H9 (cell line): ENCODE results near the gene TEX11. TPM values are rescaled to one million over a fixed set of nuclear protein-coding genes. Genes with fewer than 3 reads are reported as not detected.
A peak's percentile ranks its signal among the peaks of the same experiment; 100 is the strongest.

ENCODE experiments used
- DNase-seq: peaks from one replicate; pipeline ENCODE4 v3.0.0-alpha.2; 2017
- H2AFZ ChIP-seq: one replicate; pipeline ENCODE4 v1.6.1; 2013; ENCODE audit warnings: mild to moderate bottlenecking, low read length, control low read depth, moderate library complexity
- H2AK5ac ChIP-seq: 2 replicates; pipeline ENCODE4 v1.6.1; 2013; ENCODE audit warnings: low read length, control low read depth, mixed read lengths; ENCODE audit not compliant: insufficient read length
- H2BK120ac ChIP-seq: one replicate; pipeline ENCODE4 v1.6.1; 2013; ENCODE audit warnings: low read depth, mild to moderate bottlenecking, low read length, control low read depth, inconsistent platforms; ENCODE audit not compliant: poor library complexity, severe bottlenecking
- H2BK12ac ChIP-seq: 2 replicates; pipeline ENCODE4 v1.6.1; 2013; ENCODE audit warnings: low read length, control low read depth, mixed read lengths, low read depth; ENCODE audit not compliant: insufficient read length
- H2BK15ac ChIP-seq: 2 replicates; pipeline ENCODE4 v1.6.1; 2013; ENCODE audit warnings: low read depth, low read length, control low read depth
- H2BK20ac ChIP-seq: one replicate; pipeline ENCODE4 v1.6.1; 2013; ENCODE audit warnings: low read depth, mild to moderate bottlenecking, low read length, control low read depth, inconsistent platforms; ENCODE audit not compliant: poor library complexity, severe bottlenecking
- H2BK5ac ChIP-seq: 2 replicates; pipeline ENCODE4 v1.6.1; 2013; ENCODE audit warnings: low read length, control low read depth, mixed read lengths; ENCODE audit not compliant: insufficient read length
- H3K14ac ChIP-seq: 2 replicates; pipeline ENCODE4 v1.6.1; 2013; ENCODE audit warnings: low read length, control low read depth; ENCODE audit not compliant: insufficient read depth
- H3K18ac ChIP-seq: 2 replicates; pipeline ENCODE4 v1.6.1; 2013; ENCODE audit warnings: low read depth, mild to moderate bottlenecking, mixed read lengths, low read length, control low read depth; ENCODE audit not compliant: insufficient read length
- H3K23ac ChIP-seq: 2 replicates; pipeline ENCODE4 v1.6.1; 2013; ENCODE audit warnings: low read length, control low read depth, mixed read lengths, low read depth; ENCODE audit not compliant: insufficient read length
- H3K23me2 ChIP-seq: 2 replicates; pipeline ENCODE4 v1.6.1; 2013; ENCODE audit warnings: low read depth, mild to moderate bottlenecking, mixed read lengths, low read length, control low read depth; ENCODE audit not compliant: insufficient read length, poor library complexity, severe bottlenecking
- H3K27ac ChIP-seq: 2 replicates; pipeline ENCODE4 v1.5.1; 2013; ENCODE audit warnings: low read length, control low read depth, mixed read lengths, low read depth; ENCODE audit not compliant: insufficient read length
- H3K27me3 ChIP-seq: 2 replicates; pipeline ENCODE4 v1.6.1; 2013; ENCODE audit warnings: low read length, control low read depth, inconsistent platforms; ENCODE audit not compliant: insufficient read depth
- H3K4ac ChIP-seq: 2 replicates; pipeline ENCODE4 v1.6.1; 2013; ENCODE audit warnings: low read depth, mild to moderate bottlenecking, control low read depth, inconsistent platforms, low read length, moderate library complexity
- H3K4me1 ChIP-seq: 2 replicates; pipeline ENCODE4 v1.6.1; 2013; ENCODE audit warnings: low read length, control low read depth, inconsistent platforms; ENCODE audit not compliant: insufficient read depth
- H3K4me2 ChIP-seq: 2 replicates; pipeline ENCODE4 v1.6.1; 2013; ENCODE audit warnings: low read length, control low read depth, mixed read lengths; ENCODE audit not compliant: insufficient read length, insufficient read depth
- H3K56ac ChIP-seq: 2 replicates; pipeline ENCODE4 v1.6.1; 2013; ENCODE audit warnings: low read depth, mild to moderate bottlenecking, mixed read lengths, low read length, control low read depth; ENCODE audit not compliant: insufficient read length
- H3K79me1 ChIP-seq: 2 replicates; pipeline ENCODE4 v1.6.1; 2013; ENCODE audit warnings: low read depth, mild to moderate bottlenecking, moderate library complexity, low read length, control low read depth, inconsistent platforms; ENCODE audit not compliant: insufficient read depth, poor library complexity, severe bottlenecking
- H3K79me2 ChIP-seq: 2 replicates; pipeline ENCODE4 v1.6.1; 2013; ENCODE audit warnings: low read length, control low read depth, inconsistent platforms; ENCODE audit not compliant: insufficient read depth
- H3K9ac ChIP-seq: 2 replicates; pipeline ENCODE4 v1.6.1; 2013; ENCODE audit warnings: low read length, control low read depth, mixed read lengths; ENCODE audit not compliant: insufficient read length; ENCODE audit errors: extremely low read depth
- H3K9me3 ChIP-seq: one replicate; pipeline ENCODE4 v1.6.1; 2013; ENCODE audit warnings: low read depth, low read length, inconsistent platforms; ENCODE audit not compliant: control insufficient read depth
- H3T11ph ChIP-seq: one replicate; pipeline ENCODE4 v1.6.1; 2013; ENCODE audit warnings: mild to moderate bottlenecking, low read length, control low read depth, inconsistent platforms
- H4K20me1 ChIP-seq: one replicate; pipeline ENCODE4 v1.6.1; 2013; ENCODE audit not compliant: control insufficient read depth, insufficient read length, insufficient read depth
- H4K5ac ChIP-seq: 2 replicates; pipeline ENCODE4 v1.6.1; 2013; ENCODE audit warnings: low read depth, mild to moderate bottlenecking, mixed read lengths, low read length, control low read depth; ENCODE audit not compliant: insufficient read length
- H4K8ac ChIP-seq: replicated peaks from 2 replicates; pipeline ENCODE4 v1.6.1; 2013; ENCODE audit warnings: low read length, control low read depth, mixed read lengths, low read depth; ENCODE audit not compliant: insufficient read length
- H4K91ac ChIP-seq: 2 replicates; pipeline ENCODE4 v1.6.1; 2013; ENCODE audit warnings: low read depth, mild to moderate bottlenecking, moderate library complexity, mixed read lengths, low read length, control low read depth; ENCODE audit not compliant: insufficient read length
- H3K27ac Mint-ChIP-seq, 3 experiments: 2 replicates in 2 of 3; 3 replicates in 1 of 3; pipeline ENCODE4 v1.8.0; 2020 to 2021; ENCODE audit warnings: mixed read lengths in 3 of 3, mild to moderate bottlenecking in 1 of 3, moderate library complexity in 1 of 3
- H3K27me3 Mint-ChIP-seq: 2 replicates; pipeline ENCODE4 v1.8.0; 2021; ENCODE audit warnings: low read depth, mild to moderate bottlenecking, moderate library complexity, mixed read lengths
- H3K36me3 Mint-ChIP-seq, 3 experiments: 2 replicates in 2 of 3; 3 replicates in 1 of 3; pipeline ENCODE4 v1.8.0; 2020 to 2021; ENCODE audit warnings: low read depth in 3 of 3, mixed read lengths in 3 of 3; ENCODE audit not compliant: insufficient read depth in 1 of 3
- H3K4me1 Mint-ChIP-seq, 2 experiments: 2 replicates each; pipeline ENCODE4 v1.8.0; 2020; ENCODE audit warnings: mixed read lengths in 2 of 2
- H3K4me3 Mint-ChIP-seq, 2 experiments: 2 replicates in 1 of 2; 3 replicates in 1 of 2; pipeline ENCODE4 v1.8.0; 2020 to 2021; ENCODE audit warnings: mild to moderate bottlenecking in 2 of 2, mixed read lengths in 2 of 2, moderate library complexity in 1 of 2
- H3K9me3 Mint-ChIP-seq, 2 experiments: 2 replicates in 1 of 2; 3 replicates in 1 of 2; pipeline ENCODE4 v1.8.0; 2020; ENCODE audit warnings: mild to moderate bottlenecking in 2 of 2, mixed read lengths in 2 of 2, moderate library complexity in 1 of 2
- WGBS: extraction: QIAGEN DNeasy Blood & Tissue Kit; methylation state at CpG from one replicate; pipeline ENCODE4 v1.1.7; 2013; ENCODE audit warnings: missing lambda C conversion rate, low lambda C conversion rate, mixed read lengths; ENCODE audit not compliant: insufficient read length; ENCODE audit errors: extremely low coverage; 5-methylcytosine and 5-hydroxymethylcytosine counted together
- total RNA-seq: library from RNA; stranded (reverse); gene quantifications from 2 replicates; pipeline ENCODE4 v1.2.1, GENCODE V29; 2021
- TF ChIP-seq, protein P1 (sequence below): fragments of 200-600 bp; sonication (generic); conservative IDR thresholded peaks from 3 replicates; pipeline ENCODE4 v1.8.0; 2021; ENCODE audit warnings: antibody characterized with exemption, mild to moderate bottlenecking

The TEX11 gene
- total RNA-seq, 1 experiment from 2014 or later, result 0.22 TPM

DNA sequence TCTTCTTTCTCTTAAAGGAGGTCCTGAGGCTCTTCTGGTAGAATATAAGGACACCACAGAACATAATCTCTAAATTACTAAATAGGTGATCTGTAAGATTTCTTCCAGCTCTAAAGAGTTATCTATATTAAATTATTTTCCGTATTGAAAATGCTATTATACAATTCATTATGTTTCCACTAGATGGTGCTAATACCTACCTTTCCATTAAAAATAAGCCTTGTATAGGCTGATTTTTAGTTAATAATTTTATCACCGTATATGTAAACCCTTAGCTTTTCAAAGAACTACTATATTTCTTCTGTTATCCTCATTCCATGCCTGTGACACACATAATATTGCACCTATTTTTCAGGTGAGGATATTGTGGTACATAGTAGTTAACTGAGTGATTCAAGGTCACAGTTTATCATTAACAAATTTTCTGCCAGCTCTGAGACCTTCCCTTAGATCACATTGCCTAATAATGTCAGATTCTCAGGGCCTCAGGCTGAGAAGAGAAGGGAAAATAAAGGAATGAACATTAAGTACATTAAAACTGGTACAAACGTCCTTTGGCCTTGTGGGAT, 138.8 kb downstream of the TEX11 start:
- Histone ChIP-seq H3K27me3 (no peaks in the 10 kb centered on the region), H3K4ac (no peak overlapping the region), H3K9me3 (peaks cover 18% of the 10 kb centered on the region), H4K91ac (no peak overlapping the region), H3K79me2 (no peaks in the 10 kb centered on the region), H2BK12ac (no peak overlapping the region), H2BK20ac (no peak overlapping the region), H2BK120ac (no peak overlapping the region), H2AFZ (no peak overlapping the region), H3K27ac (no peak overlapping the region), H3K4me2 (no peak overlapping the region), H3K23ac (no peak overlapping the region), H2BK15ac (no peak overlapping the region), H3K4me1 (no peaks in the 10 kb centered on the region), H3K14ac (no peak overlapping the region), H3K18ac (no peak overlapping the region), H3K79me1 (no peaks in the 10 kb centered on the region), H4K5ac (no peak overlapping the region), H3K56ac (no peak overlapping the region), H2BK5ac (no peak overlapping the region), H4K20me1 (no peaks in the 10 kb centered on the region), H4K8ac (no peak overlapping the region), H3K9ac (no peak overlapping the region), H3T11ph (no peak overlapping the region), H2AK5ac (no peak overlapping the region), H3K23me2 (no peaks in the 10 kb centered on the region)
- DNase-seq, result no peak
- Mint-ChIP-seq H3K36me3 (peaks cover 0 to 9% (median 2%) of the 10 kb centered on the region in 3 experiments; a peak in 3 of 7 replicates), H3K27ac (no peak overlapping the region), H3K27me3 (peaks cover 4% of the 10 kb centered on the region; the same call in 1 of the 2 replicates), H3K9me3 (peaks cover 63 to 73% of the 10 kb centered on the region in 2 experiments), H3K4me1 (no peaks in the 10 kb centered on the region), H3K4me3 (no peak overlapping the region)
- TF ChIP-seq, protein P1, sequence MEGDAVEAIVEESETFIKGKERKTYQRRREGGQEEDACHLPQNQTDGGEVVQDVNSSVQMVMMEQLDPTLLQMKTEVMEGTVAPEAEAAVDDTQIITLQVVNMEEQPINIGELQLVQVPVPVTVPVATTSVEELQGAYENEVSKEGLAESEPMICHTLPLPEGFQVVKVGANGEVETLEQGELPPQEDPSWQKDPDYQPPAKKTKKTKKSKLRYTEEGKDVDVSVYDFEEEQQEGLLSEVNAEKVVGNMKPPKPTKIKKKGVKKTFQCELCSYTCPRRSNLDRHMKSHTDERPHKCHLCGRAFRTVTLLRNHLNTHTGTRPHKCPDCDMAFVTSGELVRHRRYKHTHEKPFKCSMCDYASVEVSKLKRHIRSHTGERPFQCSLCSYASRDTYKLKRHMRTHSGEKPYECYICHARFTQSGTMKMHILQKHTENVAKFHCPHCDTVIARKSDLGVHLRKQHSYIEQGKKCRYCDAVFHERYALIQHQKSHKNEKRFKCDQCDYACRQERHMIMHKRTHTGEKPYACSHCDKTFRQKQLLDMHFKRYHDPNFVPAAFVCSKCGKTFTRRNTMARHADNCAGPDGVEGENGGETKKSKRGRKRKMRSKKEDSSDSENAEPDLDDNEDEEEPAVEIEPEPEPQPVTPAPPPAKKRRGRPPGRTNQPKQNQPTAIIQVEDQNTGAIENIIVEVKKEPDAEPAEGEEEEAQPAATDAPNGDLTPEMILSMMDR, result peak; percentile 67
- no CpG with 5 or more reads among the region's 3 CpGs for WGBS
